ENCODE measurements around the gene DDX39B. TPM values are rescaled to one million over a fixed set of nuclear protein-coding genes. Genes with fewer than 3 reads are reported as not detected.

DDX39B gene
- total and polyA plus RNA-seq, 9 of the 15 experiments (the other 6 are each of a cell fraction or from before 2014, with no cell fraction given), result 479 to 869 (median 592) TPM

DNA sequence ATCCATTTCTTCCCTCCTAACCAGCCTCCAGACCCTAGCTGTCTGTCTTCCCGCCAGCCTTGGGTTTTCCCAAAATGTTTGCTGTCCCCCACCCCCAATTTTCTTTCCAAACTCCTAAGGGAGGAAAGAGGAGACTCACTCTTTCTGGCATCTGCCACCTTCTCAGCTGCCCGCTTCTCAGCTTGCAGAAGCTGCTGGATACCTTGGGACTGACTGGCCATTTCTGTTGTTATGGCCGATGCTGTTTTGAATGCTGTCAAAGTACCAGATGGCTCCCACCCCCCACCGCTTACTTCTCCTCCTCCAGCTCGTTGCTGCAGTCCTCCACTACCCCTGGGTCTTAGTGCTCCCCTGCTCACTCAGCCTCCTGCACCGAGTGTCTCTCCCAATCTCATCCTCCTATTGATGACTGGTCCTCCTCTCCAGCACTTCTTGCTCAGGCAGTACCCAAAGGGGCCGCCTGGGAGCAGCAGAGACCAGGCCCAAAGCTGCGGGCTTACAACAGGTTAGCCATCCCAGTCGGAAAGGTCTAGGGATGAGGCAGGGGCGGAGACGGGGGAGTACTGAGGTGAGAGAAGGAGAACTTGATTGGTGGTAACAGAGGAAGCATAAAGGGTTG, 4.6 kb upstream of the DDX39B start, which contains the start of gene ATP6V1G2 (continued):
- TF ChIP-seq, protein P1, sequence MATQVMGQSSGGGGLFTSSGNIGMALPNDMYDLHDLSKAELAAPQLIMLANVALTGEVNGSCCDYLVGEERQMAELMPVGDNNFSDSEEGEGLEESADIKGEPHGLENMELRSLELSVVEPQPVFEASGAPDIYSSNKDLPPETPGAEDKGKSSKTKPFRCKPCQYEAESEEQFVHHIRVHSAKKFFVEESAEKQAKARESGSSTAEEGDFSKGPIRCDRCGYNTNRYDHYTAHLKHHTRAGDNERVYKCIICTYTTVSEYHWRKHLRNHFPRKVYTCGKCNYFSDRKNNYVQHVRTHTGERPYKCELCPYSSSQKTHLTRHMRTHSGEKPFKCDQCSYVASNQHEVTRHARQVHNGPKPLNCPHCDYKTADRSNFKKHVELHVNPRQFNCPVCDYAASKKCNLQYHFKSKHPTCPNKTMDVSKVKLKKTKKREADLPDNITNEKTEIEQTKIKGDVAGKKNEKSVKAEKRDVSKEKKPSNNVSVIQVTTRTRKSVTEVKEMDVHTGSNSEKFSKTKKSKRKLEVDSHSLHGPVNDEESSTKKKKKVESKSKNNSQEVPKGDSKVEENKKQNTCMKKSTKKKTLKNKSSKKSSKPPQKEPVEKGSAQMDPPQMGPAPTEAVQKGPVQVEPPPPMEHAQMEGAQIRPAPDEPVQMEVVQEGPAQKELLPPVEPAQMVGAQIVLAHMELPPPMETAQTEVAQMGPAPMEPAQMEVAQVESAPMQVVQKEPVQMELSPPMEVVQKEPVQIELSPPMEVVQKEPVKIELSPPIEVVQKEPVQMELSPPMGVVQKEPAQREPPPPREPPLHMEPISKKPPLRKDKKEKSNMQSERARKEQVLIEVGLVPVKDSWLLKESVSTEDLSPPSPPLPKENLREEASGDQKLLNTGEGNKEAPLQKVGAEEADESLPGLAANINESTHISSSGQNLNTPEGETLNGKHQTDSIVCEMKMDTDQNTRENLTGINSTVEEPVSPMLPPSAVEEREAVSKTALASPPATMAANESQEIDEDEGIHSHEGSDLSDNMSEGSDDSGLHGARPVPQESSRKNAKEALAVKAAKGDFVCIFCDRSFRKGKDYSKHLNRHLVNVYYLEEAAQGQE (IDR thresholded peaks at IDR 0.05; ENCODE audit: borderline replicate concordance), result peak; percentile 92
- TF ChIP-seq, protein P1 (CRISPR knock-in tag; IDR thresholded peaks at IDR 0.05; ENCODE audit: low read depth), result no peak
- TF ChIP-seq KLF13 (tag; IDR thresholded peaks at IDR 0.05; ENCODE audit: borderline replicate concordance, low read depth) (0 out of 2 replicates have a peak, but pooled peaks have one; percentile 43), ZNF79 (CRISPR knock-in tag; IDR thresholded peaks at IDR 0.05; ENCODE audit: low read depth) (no peak), DNMT1 (IDR thresholded peaks at IDR 0.05) (peak; percentile 16; the same call in 1 of the 2 replicates), FOXP1 (CRISPR knock-in tag; IDR thresholded peaks at IDR 0.05) (no peak), CTBP1 (IDR thresholded peaks at IDR 0.05; ENCODE audit: borderline replicate concordance) (peak; percentile 100), ARNT (IDR thresholded peaks at IDR 0.05) (no peak), ZNF41 (CRISPR knock-in tag; conservative IDR thresholded peaks at IDR 0.05) (no peak), ZNF384 (IDR thresholded peaks at IDR 0.05; ENCODE audit: low read depth, low read length) (0 out of 2 replicates have a peak, but pooled peaks have one; percentile 3), CHD2 (IDR thresholded peaks at IDR 0.05; ENCODE audit: low read depth, low read length) (no peak), RFX5 (IDR thresholded peaks at IDR 0.05; ENCODE audit: low read depth, low read length) (no peak)
- TF ChIP-seq, protein P2, sequence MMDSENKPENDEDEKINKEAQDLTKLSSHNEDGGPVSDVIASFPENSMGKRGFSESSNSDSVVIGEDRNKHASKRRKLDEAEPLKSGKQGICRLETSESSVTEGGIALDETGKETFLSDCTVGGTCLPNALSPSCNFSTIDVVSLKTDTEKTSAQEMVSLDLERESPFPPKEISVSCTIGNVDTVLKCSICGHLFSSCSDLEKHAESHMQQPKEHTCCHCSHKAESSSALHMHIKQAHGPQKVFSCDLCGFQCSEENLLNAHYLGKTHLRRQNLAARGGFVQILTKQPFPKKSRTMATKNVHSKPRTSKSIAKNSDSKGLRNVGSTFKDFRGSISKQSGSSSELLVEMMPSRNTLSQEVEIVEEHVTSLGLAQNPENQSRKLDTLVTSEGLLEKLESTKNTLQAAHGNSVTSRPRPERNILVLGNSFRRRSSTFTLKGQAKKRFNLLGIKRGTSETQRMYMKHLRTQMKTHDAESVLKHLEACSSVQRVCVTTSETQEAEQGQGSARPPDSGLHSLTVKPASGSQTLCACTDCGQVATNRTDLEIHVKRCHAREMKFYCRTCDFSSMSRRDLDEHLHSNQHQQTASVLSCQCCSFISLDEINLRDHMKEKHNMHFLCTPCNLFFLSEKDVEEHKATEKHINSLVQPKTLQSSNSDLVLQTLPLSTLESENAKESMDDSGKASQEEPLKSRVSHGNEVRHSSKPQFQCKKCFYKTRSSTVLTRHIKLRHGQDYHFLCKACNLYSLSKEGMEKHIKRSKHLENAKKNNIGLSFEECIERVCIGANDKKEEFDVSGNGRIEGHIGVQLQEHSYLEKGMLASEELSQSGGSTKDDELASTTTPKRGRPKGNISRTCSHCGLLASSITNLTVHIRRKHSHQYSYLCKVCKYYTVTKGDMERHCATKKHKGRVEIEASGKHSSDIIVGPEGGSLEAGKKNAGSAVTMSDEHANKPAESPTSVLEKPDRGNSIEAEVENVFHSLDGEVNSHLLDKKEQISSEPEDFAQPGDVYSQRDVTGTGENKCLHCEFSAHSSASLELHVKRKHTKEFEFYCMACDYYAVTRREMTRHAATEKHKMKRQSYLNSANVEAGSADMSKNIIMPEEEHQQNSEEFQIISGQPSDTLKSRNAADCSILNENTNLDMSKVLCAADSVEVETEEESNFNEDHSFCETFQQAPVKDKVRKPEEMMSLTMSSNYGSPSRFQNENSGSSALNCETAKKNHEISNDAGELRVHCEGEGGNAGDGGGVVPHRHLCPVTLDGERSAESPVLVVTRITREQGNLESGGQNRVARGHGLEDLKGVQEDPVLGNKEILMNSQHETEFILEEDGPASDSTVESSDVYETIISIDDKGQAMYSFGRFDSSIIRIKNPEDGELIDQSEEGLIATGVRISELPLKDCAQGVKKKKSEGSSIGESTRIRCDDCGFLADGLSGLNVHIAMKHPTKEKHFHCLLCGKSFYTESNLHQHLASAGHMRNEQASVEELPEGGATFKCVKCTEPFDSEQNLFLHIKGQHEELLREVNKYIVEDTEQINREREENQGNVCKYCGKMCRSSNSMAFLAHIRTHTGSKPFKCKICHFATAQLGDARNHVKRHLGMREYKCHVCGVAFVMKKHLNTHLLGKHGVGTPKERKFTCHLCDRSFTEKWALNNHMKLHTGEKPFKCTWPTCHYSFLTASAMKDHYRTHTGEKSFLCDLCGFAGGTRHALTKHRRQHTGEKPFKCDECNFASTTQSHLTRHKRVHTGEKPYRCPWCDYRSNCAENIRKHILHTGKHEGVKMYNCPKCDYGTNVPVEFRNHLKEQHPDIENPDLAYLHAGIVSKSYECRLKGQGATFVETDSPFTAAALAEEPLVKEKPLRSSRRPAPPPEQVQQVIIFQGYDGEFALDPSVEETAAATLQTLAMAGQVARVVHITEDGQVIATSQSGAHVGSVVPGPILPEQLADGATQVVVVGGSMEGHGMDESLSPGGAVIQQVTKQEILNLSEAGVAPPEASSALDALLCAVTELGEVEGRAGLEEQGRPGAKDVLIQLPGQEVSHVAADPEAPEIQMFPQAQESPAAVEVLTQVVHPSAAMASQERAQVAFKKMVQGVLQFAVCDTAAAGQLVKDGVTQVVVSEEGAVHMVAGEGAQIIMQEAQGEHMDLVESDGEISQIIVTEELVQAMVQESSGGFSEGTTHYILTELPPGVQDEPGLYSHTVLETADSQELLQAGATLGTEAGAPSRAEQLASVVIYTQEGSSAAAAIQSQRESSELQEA (IDR thresholded peaks at IDR 0.05; ENCODE audit: low read depth), result no peak
